Measurements from ENCODE around the gene CP. TPM values are rescaled to one million over a fixed set of nuclear protein-coding genes. Genes with fewer than 3 reads are reported as not detected.

CP gene
- total RNA-seq, 4 donors from 2014 or later = 7.2 to 35.8 (median 13.0) TPM

GRCh38 chr3:149234671-149235245 lies 13.1 kb upstream of the CP start:
- DNase-seq (ENCODE audit: low spot score in 2 of 2) = no peak
- intact Hi-C loops (cut with DNase I; ENCODE audit: low total_unique reads) = no loop called here
- WGBS, 2 donors = 36 to 42% methylated on average over 5 of the region's 5 CpGs
- H3K4me3 ChIP-seq (ENCODE audit: low read depth, poor library complexity, severe bottlenecking) = no peak overlapping the region
- TF ChIP-seq POLR2A (IDR thresholded peaks at IDR 0.05) = no peak
- no peak for TF ChIP-seq CTCF (IDR thresholded peaks at IDR 0.05)

- intact Hi-C loops (cut with DNase I; ENCODE audit: low total_unique reads) = no loop called here
- 67 to 80% methylated on average over 4 of the region's 4 CpGs for WGBS, 2 donors
- DNase-seq (ENCODE audit: low spot score in 2 of 2) = no peak
- no peak for TF ChIP-seq POLR2A (IDR thresholded peaks at IDR 0.05)
- no peak for TF ChIP-seq CTCF (IDR thresholded peaks at IDR 0.05)
- no peak overlapping the region for H3K4me3 ChIP-seq (ENCODE audit: low read depth, poor library complexity, severe bottlenecking)
Measured at GRCh38 chr3:149233323-149233722, 11.7 kb upstream of the CP start.

GRCh38 chr3:149231871-149232270 lies 10.2 kb upstream of the CP start:
- intact Hi-C loops (cut with DNase I; ENCODE audit: low total_unique reads) = no loop called here
- 62 to 65% methylated on average over 2 of the region's 2 CpGs for WGBS, 2 donors
- DNase-seq (ENCODE audit: low spot score in 2 of 2) = no peak
- TF ChIP-seq POLR2A (IDR thresholded peaks at IDR 0.05) (no peak), CTCF (IDR thresholded peaks at IDR 0.05) (no peak)
- no peak overlapping the region for H3K4me3 ChIP-seq (ENCODE audit: low read depth, poor library complexity, severe bottlenecking)

- no peak for DNase-seq (ENCODE audit: low spot score in 2 of 2)
- no peak for TF ChIP-seq POLR2A (IDR thresholded peaks at IDR 0.05)
- no peak for TF ChIP-seq CTCF (IDR thresholded peaks at IDR 0.05)
- WGBS, 2 donors = 74 to 86% methylated on average over 5 of the region's 5 CpGs
- intact Hi-C loops (cut with DNase I; ENCODE audit: low total_unique reads) = no loop called here
- no peak overlapping the region for H3K4me3 ChIP-seq (ENCODE audit: low read depth, poor library complexity, severe bottlenecking)
Measured at GRCh38 chr3:149227591-149228268, 6.1 kb upstream of the CP start.

- no peak for DNase-seq (ENCODE audit: low spot score in 2 of 2)
- H3K4me3 ChIP-seq (ENCODE audit: low read depth, poor library complexity, severe bottlenecking) = no peak overlapping the region
- intact Hi-C loops (cut with DNase I; ENCODE audit: low total_unique reads) = no loop called here
- 84 to 89% methylated on average over 1 of the region's 1 CpG for WGBS, 2 donors
- TF ChIP-seq CTCF (IDR thresholded peaks at IDR 0.05) (no peak), POLR2A (IDR thresholded peaks at IDR 0.05) (no peak)
Measured at GRCh38 chr3:149226776-149227175, 5.1 kb upstream of the CP start.

Data from lower leg skin (tissue), 4 donors.